Fibroblast of pulmonary artery (primary cell): ENCODE results near the gene TSPOAP1.

Source experiments
- DNase-seq: peaks from one replicate; pipeline ENCODE4 v3.0.0-alpha.2; 2010; ENCODE audit warnings: low read depth
- H3K4me3 ChIP-seq: replicated peaks from 2 replicates; pipeline ENCODE4 v1.5.1; 2011; ENCODE audit warnings: low read depth, mild to moderate bottlenecking, control low read depth, low read length, moderate library complexity
- TF ChIP-seq, protein P1 (sequence below): IDR thresholded peaks from 2 replicates; pipeline ENCODE4 v1.5.1; 2011; ENCODE audit warnings: mild to moderate bottlenecking, control low read depth, low read length, inconsistent platforms; ENCODE audit errors: missing control alignments

Gene TSPOAP1

DNA sequence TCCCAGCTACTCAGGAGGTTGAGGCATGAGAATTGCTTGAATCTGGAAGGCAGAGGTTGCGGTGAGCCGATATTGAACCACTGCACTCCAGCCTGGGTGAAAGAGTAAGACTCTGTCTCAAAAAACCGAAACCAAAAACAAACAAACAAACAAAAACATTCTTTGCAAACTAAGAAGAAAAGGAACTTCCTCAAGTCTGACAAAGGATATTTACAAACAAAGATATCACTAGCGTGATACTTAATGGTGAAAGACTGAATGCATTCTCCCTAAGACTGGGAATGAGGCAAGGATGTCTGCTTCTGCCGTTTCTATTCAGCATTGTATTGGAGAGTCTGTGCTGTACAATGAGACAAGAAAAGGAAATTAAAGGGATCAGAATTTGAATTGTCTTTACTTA, 37.3 kb downstream of the TSPOAP1 start:
- TF ChIP-seq, protein P1, sequence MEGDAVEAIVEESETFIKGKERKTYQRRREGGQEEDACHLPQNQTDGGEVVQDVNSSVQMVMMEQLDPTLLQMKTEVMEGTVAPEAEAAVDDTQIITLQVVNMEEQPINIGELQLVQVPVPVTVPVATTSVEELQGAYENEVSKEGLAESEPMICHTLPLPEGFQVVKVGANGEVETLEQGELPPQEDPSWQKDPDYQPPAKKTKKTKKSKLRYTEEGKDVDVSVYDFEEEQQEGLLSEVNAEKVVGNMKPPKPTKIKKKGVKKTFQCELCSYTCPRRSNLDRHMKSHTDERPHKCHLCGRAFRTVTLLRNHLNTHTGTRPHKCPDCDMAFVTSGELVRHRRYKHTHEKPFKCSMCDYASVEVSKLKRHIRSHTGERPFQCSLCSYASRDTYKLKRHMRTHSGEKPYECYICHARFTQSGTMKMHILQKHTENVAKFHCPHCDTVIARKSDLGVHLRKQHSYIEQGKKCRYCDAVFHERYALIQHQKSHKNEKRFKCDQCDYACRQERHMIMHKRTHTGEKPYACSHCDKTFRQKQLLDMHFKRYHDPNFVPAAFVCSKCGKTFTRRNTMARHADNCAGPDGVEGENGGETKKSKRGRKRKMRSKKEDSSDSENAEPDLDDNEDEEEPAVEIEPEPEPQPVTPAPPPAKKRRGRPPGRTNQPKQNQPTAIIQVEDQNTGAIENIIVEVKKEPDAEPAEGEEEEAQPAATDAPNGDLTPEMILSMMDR, result no peak
- no peak for DNase-seq
- no peak overlapping the region for H3K4me3 ChIP-seq

DNA sequence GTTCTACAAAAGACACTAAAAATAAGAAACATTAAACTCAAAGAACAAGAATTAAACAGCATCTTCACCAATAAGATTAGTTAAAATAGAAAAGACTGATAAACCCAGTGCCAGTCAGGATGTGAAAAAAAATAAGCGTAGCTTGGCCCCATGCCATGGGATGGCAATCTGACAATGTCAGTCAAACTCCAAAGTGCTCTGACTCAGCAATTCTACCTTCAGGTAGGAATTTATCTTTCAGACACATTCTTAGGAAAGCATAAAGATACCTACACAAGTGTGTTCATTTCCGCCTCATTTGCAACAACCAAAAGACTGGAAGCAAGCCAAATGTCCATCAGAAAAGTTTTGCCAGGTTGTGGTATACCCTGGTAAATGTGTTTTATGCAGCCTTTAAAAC, 38.7 kb downstream of the TSPOAP1 start:
- no peak overlapping the region for H3K4me3 ChIP-seq
- TF ChIP-seq, protein P1, result no peak
- no peak for DNase-seq

DNA sequence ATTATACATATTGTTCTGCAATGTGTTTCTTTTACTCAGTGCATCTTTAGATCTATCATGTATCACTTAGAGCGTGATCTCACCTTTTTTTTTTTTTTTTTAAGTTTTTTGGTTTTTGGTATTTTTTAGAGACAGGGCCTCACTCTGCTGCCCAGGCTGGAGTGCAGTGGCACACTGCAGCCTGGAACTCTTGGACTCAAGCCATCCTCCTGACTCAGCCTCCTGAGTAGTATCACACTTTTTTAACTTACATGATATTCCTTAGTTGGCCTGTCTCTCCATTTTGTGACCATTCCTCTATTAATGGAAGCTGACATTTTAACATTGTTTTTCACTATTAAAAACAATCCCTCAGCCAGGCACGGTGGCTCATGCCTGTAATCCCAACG, 43.2 kb downstream of the TSPOAP1 start:
- DNase-seq, result peak; percentile 11
- TF ChIP-seq, protein P1, result no peak
- H3K4me3 ChIP-seq, result no peak overlapping the region

DNA sequence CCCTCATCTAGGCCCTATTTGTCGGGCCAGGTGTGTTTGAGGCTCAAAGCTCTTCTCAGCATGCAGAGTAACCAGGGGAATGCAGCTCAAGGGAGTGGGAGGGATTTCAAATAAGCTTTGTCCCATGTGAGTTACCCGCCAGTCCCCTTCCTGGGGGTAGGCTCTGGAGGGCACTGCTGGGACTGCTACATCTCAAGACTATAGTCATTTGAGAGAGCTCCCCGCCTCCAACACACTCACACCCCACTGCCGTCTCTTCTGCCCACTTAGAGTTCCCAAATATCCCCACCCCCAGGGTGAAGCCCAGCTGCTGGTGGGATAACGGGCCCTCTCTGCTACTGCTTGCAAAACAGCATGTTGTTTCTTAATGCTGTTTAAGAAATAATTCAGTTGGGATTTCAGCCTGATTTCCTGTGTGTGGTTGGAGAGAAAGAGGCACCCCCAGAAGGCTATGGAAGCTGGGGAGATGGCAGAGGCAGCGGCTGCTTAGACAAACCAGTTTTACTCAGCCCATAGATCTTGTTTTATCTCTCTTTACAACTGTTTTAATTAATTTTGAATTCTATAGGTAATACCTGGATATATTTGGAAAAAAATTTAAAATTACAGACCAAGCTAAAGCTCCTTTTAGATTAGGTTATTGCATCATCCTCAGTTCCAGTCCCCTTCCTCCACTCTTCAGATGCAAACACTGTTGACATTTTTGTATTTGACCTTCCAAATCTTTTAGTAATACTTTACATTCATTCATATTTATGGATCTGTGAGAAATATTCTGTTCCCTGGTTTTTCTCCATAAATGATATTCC, 43.8 kb downstream of the TSPOAP1 start:
- no peak overlapping the region for H3K4me3 ChIP-seq
- no peak for DNase-seq
- TF ChIP-seq, protein P1, result no peak

DNA sequence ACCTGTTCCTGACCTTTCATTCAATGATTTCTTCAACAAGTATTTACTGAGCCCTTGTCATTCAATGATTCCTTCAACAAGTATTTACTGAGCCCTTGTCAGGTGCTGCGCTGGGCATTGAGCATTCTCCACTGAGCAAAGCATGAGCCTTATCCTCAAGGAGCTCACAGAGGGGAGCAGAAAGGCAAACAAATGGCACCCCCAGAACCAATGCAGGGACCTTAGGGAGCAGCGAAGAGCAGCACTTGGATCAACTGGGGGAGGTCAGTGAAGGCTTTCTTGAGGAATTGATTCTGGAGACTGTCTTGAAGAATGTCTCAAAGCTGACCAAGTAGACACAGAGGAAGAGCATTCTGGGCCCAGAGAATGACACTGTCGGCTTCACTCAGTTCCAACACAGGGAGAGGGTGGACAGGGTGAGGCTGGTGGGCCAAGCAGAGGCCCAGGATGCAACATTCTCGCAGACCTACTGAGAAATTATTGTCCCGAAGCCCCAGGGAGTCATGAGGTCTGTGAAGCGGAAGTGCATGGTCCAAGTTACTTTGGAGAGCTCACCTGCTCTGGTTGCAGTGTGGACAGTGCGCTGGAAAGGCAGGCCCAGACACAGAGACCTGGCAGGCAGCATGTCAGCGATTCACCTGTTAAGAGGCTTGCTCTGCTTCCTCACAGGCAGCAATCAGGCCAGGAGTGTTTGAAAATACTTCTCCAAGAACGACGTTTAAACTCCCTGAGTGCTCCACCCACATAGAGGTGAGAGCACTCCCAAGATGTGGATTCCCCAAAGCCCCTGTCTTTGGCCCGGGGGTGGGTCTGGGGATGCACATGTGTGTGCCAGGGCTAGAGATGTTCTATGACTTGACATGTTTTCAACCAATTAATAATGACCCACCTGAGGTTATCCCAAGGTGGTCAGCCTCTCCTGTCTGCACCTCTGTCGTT, 44.7 kb downstream of the TSPOAP1 start:
- no peak overlapping the region for H3K4me3 ChIP-seq
- DNase-seq, result no peak
- TF ChIP-seq, protein P1, result no peak

DNA sequence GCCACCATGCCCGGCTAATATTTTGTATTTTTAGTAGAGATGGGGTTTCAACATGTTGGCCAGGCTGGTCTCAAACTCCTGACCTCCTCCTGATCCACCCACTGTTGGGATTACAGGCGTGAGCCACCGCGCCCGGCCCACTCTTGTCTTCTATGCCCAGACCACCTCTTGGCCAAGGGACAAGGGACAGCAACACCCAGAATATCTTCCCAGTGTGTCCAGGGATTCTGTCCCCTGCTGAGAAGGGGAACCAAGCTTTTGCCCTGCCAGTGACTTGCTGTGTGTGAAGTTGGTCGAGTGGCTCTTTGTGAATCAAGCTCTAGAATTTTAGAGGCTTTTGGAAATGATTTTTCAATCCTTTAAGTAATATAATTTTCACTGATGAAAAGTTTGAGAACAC, 46.2 kb downstream of the TSPOAP1 start:
- TF ChIP-seq, protein P1, result no peak
- no peak for DNase-seq
- H3K4me3 ChIP-seq, result no peak overlapping the region
